OCI-LY7 (cell line): ENCODE measurements around the gene FOXK1.

ENCODE experiments used
- CTCF ChIP-seq: fragments of 200-600 bp; sonication (generic); conservative IDR thresholded peaks from 2 replicates; pipeline ENCODE4 v1.5.1; 2014; ENCODE audit warnings: mild to moderate bottlenecking, antibody characterized with exemption, low read length, moderate library complexity, mixed read lengths
- EZH2phosphoT487 ChIP-seq: fragments of 200-600 bp; sonication (generic); IDR thresholded peaks from 2 replicates; pipeline ENCODE4 v1.6.1; 2018; ENCODE audit warnings: low read depth, borderline replicate concordance, mild to moderate bottlenecking, mixed run types, antibody characterized with exemption, low read length, moderate library complexity, mixed read lengths

GRCh38 chr7:4809091-4809591 is 127.0 kb downstream of the FOXK1 start:
- no peak for TF ChIP-seq CTCF
- TF ChIP-seq EZH2phosphoT487, result no peak
